OCI-LY3 (cell line): ENCODE measurements around the gene PHACTR3.

ENCODE experiments used
- H2AFZ ChIP-seq: fragments of 200-600, 300-600 bp; shearing (Covaris generic); 2 replicates; pipeline ENCODE4 v1.6.0; 2014; ENCODE audit warnings: antibody characterized with exemption, low read depth, low read length
- H3K27ac ChIP-seq: fragments of 200-600, 300-600 bp; sonication (generic); 2 replicates; pipeline ENCODE4 v1.5.1; 2014; ENCODE audit warnings: mild to moderate bottlenecking, low read length, moderate library complexity, mixed read lengths
- H3K27me3 ChIP-seq: fragments of 200-600, 300-600 bp; sonication (generic); 2 replicates; pipeline ENCODE4 v1.6.1; 2014; ENCODE audit warnings: low read depth, low read length, mixed read lengths
- H3K36me3 ChIP-seq: fragments of 200-600, 300-600 bp; sonication (generic); replicated peaks from 2 replicates; pipeline ENCODE3; 2014; ENCODE audit warnings: low read depth, low read length, mixed read lengths
- H3K4me1 ChIP-seq: fragments of 300-600, 200-600 bp; sonication (generic); 2 replicates; pipeline ENCODE4 v1.6.1; 2014; ENCODE audit warnings: low read length, mixed read lengths
- H3K4me2 ChIP-seq: fragments of 200-600, 300-600 bp; sonication (generic); 2 replicates; pipeline ENCODE4 v1.6.1; 2014; ENCODE audit warnings: low read length, mixed read lengths
- H3K4me3 ChIP-seq: fragments of 300-600, 200-600 bp; sonication (generic); 2 replicates; pipeline ENCODE4 v1.5.1; 2014; ENCODE audit warnings: antibody characterized with exemption, mild to moderate bottlenecking, low read length, moderate library complexity
- H3K79me2 ChIP-seq: fragments of 300-600, 200-600 bp; shearing (Covaris generic); 2 replicates; pipeline ENCODE4 v1.6.1; 2014; ENCODE audit warnings: mild to moderate bottlenecking, low read length, mixed read lengths
- H3K9ac ChIP-seq: fragments of 300-600, 200-600 bp; shearing (Covaris generic); 2 replicates; pipeline ENCODE4 v1.6.0; 2014; ENCODE audit warnings: mild to moderate bottlenecking, low read length, moderate library complexity
- H3K9me3 ChIP-seq: fragments of 200-600, 300-600 bp; shearing (Covaris generic); 2 replicates; pipeline ENCODE4 v1.6.1; 2014; ENCODE audit warnings: low read length, mixed read lengths; ENCODE audit not compliant: insufficient read depth
- H4K20me1 ChIP-seq: fragments of 200-600, 300-600 bp; sonication (generic); 2 replicates; pipeline ENCODE4 v1.6.1; 2016; ENCODE audit warnings: low read length, mixed read lengths; ENCODE audit not compliant: insufficient read depth
- EZH2phosphoT487 ChIP-seq: fragments of 200-600 bp; shearing (Covaris generic); IDR thresholded peaks from 2 replicates; pipeline ENCODE4 v1.6.1; 2018; ENCODE audit warnings: antibody characterized with exemption, mixed run types, low read depth
- TF ChIP-seq, protein P1 (sequence below): fragments of 200-600, 300-600 bp; sonication (generic); IDR thresholded peaks from 2 replicates; pipeline ENCODE4 v1.5.1; 2014; ENCODE audit warnings: antibody characterized with exemption, low read length, low read depth

Gene PHACTR3

DNA sequence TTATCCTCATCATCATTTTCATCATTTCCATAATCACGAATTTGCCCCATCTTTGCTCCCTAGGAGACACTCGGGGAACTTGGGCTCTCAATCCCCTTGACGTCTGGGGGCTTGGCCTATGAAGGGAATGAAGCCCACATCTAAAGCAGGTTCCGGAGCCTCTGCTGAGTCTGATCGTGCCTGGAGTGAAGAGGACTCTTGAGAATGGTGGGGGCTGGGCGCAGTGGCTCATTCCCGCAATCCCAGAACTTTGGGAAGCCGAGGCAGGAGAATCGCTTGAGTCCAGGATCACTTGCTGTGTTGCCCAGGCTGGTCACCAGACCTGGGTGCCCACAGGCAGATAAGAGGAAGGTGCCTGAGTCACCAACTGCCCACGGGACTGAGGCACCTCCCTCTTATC lies 214.6 kb downstream of the PHACTR3 start:
- Histone ChIP-seq H3K4me3 (no peak overlapping the region), H3K4me2 (no peak overlapping the region), H3K27ac (no peak overlapping the region), H4K20me1 (no peaks in the 10 kb centered on the region), H3K9me3 (no peaks in the 10 kb centered on the region), H3K79me2 (no peaks in the 10 kb centered on the region), H3K36me3 (no peaks in the 10 kb centered on the region), H2AFZ (no peak overlapping the region), H3K27me3 (peaks cover 15% of the 10 kb centered on the region), H3K4me1 (no peaks in the 10 kb centered on the region), H3K9ac (no peak overlapping the region)
- TF ChIP-seq, protein P1, sequence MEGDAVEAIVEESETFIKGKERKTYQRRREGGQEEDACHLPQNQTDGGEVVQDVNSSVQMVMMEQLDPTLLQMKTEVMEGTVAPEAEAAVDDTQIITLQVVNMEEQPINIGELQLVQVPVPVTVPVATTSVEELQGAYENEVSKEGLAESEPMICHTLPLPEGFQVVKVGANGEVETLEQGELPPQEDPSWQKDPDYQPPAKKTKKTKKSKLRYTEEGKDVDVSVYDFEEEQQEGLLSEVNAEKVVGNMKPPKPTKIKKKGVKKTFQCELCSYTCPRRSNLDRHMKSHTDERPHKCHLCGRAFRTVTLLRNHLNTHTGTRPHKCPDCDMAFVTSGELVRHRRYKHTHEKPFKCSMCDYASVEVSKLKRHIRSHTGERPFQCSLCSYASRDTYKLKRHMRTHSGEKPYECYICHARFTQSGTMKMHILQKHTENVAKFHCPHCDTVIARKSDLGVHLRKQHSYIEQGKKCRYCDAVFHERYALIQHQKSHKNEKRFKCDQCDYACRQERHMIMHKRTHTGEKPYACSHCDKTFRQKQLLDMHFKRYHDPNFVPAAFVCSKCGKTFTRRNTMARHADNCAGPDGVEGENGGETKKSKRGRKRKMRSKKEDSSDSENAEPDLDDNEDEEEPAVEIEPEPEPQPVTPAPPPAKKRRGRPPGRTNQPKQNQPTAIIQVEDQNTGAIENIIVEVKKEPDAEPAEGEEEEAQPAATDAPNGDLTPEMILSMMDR: no peak
- no peak for TF ChIP-seq EZH2phosphoT487

DNA sequence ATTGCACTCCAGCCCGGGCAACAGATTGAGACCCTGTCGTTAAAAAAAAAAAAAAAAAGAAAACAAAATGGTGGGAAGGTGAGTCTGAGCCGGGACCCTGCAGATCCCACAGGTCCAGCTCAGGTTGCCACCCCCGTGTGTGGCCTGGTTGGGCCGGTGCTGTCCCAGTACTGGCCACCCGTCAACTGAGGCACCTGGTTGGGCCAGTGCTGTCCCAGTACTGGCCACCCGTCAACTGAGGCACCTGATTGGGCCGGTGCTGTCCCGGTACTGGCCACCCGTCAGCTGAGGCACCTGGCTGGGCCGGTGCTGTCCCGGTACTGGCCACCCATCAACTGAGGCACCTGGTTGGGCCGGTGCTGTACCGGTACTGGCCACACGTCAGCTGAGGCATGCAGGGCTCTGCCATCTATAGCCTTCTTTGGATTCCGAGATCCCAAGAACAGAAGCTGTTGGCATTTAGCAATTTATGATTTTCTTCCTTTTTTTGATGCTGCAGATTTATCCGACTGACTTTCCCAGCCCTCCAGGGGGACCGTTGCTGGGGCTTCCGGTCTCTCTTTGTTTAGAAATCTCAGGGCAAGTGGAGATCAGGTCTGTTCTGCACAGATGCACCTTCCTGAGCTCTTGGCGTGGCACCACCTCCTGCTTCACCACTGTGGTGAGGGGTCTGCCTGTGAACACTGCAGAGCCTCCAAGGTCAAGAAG lies 215.3 kb downstream of the PHACTR3 start:
- Histone ChIP-seq H3K9ac (no peak overlapping the region), H3K9me3 (no peaks in the 10 kb centered on the region), H3K79me2 (no peaks in the 10 kb centered on the region), H3K27me3 (peaks cover 8% of the 10 kb centered on the region), H3K27ac (no peak overlapping the region), H3K4me1 (no peaks in the 10 kb centered on the region), H3K4me3 (no peak overlapping the region), H2AFZ (no peak overlapping the region), H3K4me2 (no peak overlapping the region), H4K20me1 (no peaks in the 10 kb centered on the region), H3K36me3 (no peaks in the 10 kb centered on the region)
- TF ChIP-seq, protein P1: no peak
- TF ChIP-seq EZH2phosphoT487: no peak

DNA sequence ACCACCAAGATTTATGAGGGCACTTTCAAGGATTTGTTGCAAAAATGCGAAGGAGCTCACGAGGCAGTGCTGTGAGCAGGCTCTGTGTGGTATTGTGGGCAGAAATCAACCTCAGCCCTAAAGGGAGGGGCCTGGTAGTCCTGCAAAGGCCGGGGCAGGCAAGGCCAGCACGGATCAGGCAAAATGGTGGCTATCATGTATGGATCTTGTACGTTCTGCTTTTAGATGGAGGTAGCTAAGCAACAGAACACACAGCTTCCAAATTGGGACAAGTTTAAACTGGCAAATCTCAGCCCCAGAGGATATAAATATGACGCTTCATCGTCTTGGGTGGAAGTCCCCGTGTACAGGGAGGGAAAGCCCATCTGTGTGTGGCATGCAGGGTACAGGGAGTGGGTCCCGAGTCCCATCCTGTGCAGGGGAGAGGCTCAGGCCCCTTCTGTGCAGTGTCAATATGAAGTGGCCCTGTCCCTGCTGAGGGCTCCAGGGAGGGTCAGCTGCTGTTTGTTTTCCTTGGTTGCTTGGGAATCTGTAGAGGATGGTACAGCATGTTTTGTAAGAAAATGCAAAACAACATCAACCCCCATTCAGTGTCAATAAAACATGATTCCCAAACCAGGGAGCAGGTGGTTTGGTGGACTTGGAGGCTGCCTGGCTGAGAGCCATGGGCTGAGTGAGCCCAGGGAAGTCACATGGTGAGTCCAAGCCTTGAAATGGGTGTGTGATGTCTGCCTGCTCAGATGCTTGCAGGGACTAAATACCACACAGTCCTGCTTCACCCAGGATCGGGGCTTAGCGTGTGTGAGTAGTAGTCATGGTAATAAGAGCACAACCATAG lies 216.1 kb downstream of the PHACTR3 start:
- no peak overlapping the region for H3K9ac ChIP-seq
- H3K4me2 ChIP-seq: no peak overlapping the region
- no peak overlapping the region for H3K4me3 ChIP-seq
- no peaks in the 10 kb centered on the region for H3K9me3 ChIP-seq
- H2AFZ ChIP-seq: no peak overlapping the region
- no peaks in the 10 kb centered on the region for H3K4me1 ChIP-seq
- H4K20me1 ChIP-seq: no peaks in the 10 kb centered on the region
- no peak overlapping the region for H3K27ac ChIP-seq
- TF ChIP-seq EZH2phosphoT487: no peak
- TF ChIP-seq, protein P1: no peak
- no peaks in the 10 kb centered on the region for H3K36me3 ChIP-seq
- no peaks in the 10 kb centered on the region for H3K79me2 ChIP-seq
- H3K27me3 ChIP-seq: peaks cover 6% of the 10 kb centered on the region; the same call in 1 of the 2 replicates

DNA sequence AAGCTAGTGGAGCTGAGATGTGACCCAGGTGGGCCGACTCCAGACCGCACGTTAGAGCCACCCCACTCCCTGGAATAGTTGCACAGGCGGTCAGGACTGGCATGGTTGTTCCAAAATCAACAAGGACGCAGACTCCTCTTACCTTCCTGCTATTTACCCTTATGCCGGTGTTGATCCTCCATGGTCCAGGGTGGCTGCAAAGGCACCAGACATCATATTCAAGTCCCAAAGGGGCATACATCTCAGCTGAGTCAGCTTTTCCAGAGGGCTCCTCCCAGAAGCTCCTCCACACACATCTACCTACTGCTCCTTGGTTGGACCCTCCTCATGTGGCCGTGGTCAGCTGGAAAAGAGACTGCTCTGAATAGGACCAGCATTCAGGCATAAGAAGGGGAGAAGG lies 216.9 kb downstream of the PHACTR3 start:
- H2AFZ ChIP-seq: no peak overlapping the region
- no peaks in the 10 kb centered on the region for H3K79me2 ChIP-seq
- no peaks in the 10 kb centered on the region for H3K36me3 ChIP-seq
- no peaks in the 10 kb centered on the region for H4K20me1 ChIP-seq
- H3K4me1 ChIP-seq: no peaks in the 10 kb centered on the region
- H3K27me3 ChIP-seq: peaks cover 7% of the 10 kb centered on the region; the same call in 1 of the 2 replicates
- no peak for TF ChIP-seq EZH2phosphoT487
- TF ChIP-seq, protein P1: no peak
- H3K9me3 ChIP-seq: no peaks in the 10 kb centered on the region
- H3K4me3 ChIP-seq: no peak overlapping the region
- no peak overlapping the region for H3K9ac ChIP-seq
- H3K4me2 ChIP-seq: no peak overlapping the region
- no peak overlapping the region for H3K27ac ChIP-seq
